Neural cell (in vitro differentiated cells): ENCODE results near the gene AIMP2. TPM values are rescaled to one million over a fixed set of nuclear protein-coding genes. Genes with fewer than 3 reads are reported as not detected.

Source experiments
- H2AFZ ChIP-seq: fragments of 200-600, 300-800 bp; sonication (generic), shearing (Covaris generic); 2 replicates; pipeline ENCODE4 v1.6.0; 2014; ENCODE audit warnings: low read depth, mild to moderate bottlenecking, antibody characterized with exemption, low read length, moderate library complexity
- H3F3A ChIP-seq: fragments of 200-600 bp; shearing (Covaris generic); 2 replicates; pipeline ENCODE4 v1.6.1; 2016; ENCODE audit warnings: mild to moderate bottlenecking, moderate library complexity, mixed read lengths, antibody characterized with exemption, low read length; ENCODE audit not compliant: insufficient read depth, poor library complexity, severe bottlenecking
- H3K27ac ChIP-seq: fragments of 200-600, 300-800 bp; sonication (generic), shearing (Covaris generic); 2 replicates; pipeline ENCODE4 v1.5.1; 2014; ENCODE audit warnings: mild to moderate bottlenecking, low read length, moderate library complexity
- H3K27me3 ChIP-seq: fragments of 300-800, 200-600 bp; sonication (generic), shearing (Covaris generic); 2 replicates; pipeline ENCODE4 v1.6.0; 2014; ENCODE audit warnings: mild to moderate bottlenecking, low read depth, low read length, moderate library complexity; ENCODE audit not compliant: insufficient read depth
- H3K36me3 ChIP-seq: fragments of 300-800, 200-600 bp; sonication (generic), shearing (Covaris generic); 2 replicates; pipeline ENCODE4 v1.5.1; 2014; ENCODE audit warnings: mild to moderate bottlenecking, antibody characterized with exemption, low read length, moderate library complexity; ENCODE audit not compliant: insufficient read depth
- H3K4me2 ChIP-seq: fragments of 300-800, 200-600 bp; sonication (generic), shearing (Covaris generic); 2 replicates; pipeline ENCODE4 v1.6.0; 2014; ENCODE audit warnings: mild to moderate bottlenecking, low read length
- H3K4me3 ChIP-seq: fragments of 300-800, 200-600 bp; sonication (generic), shearing (Covaris generic); 2 replicates; pipeline ENCODE4 v1.5.1; 2014; ENCODE audit warnings: mild to moderate bottlenecking, low read length, moderate library complexity
- H3K79me2 ChIP-seq: fragments of 200-600 bp; shearing (Covaris generic); replicated peaks from 2 replicates; pipeline ENCODE4 v1.6.0; 2014; ENCODE audit warnings: mild to moderate bottlenecking, low read length, moderate library complexity; ENCODE audit not compliant: insufficient read depth
- H3K9ac ChIP-seq: fragments of 300-800, 200-600 bp; sonication (generic), shearing (Covaris generic); 2 replicates; pipeline ENCODE4 v1.6.1; 2016; ENCODE audit warnings: mild to moderate bottlenecking, low read length, mixed read lengths
- H3K9me2 ChIP-seq: fragments of 200-600 bp; shearing (Covaris generic); 2 replicates; pipeline ENCODE4 v1.6.1; 2016; ENCODE audit warnings: mild to moderate bottlenecking, low read length, mixed read lengths; ENCODE audit not compliant: insufficient read depth
- H3K9me3 ChIP-seq: fragments of 200-600, 300-800 bp; sonication (generic), shearing (Covaris generic); 2 replicates; pipeline ENCODE4 v1.6.1; 2016; ENCODE audit warnings: mild to moderate bottlenecking, mixed run types, low read length, moderate library complexity, mixed read lengths
- H4K20me1 ChIP-seq: fragments of 200-600 bp; shearing (Covaris generic); 2 replicates; pipeline ENCODE4 v1.6.1; 2016; ENCODE audit warnings: mild to moderate bottlenecking, mixed run types; ENCODE audit not compliant: insufficient read depth
- CTCF ChIP-seq: fragments of 450-650 bp; IDR thresholded peaks from 2 replicates; pipeline ENCODE4 v1.5.1; 2014; ENCODE audit warnings: antibody characterized with exemption, mild to moderate bottlenecking, moderate library complexity; ENCODE audit not compliant: poor library complexity, severe bottlenecking
- EP300 ChIP-seq: fragments of 450-650 bp; conservative IDR thresholded peaks from 2 replicates; pipeline ENCODE4 v1.6.1; 2014; ENCODE audit warnings: antibody characterized with exemption, mild to moderate bottlenecking, moderate library complexity; ENCODE audit not compliant: poor library complexity, severe bottlenecking
- EZH2 ChIP-seq: fragments of 200-600, 300-800 bp; shearing (Covaris generic), sonication (generic); IDR thresholded peaks from 2 replicates; pipeline ENCODE4 v1.6.1; 2014; ENCODE audit warnings: antibody characterized with exemption, low read length, borderline replicate concordance, mild to moderate bottlenecking; ENCODE audit not compliant: insufficient read depth, poor library complexity, severe bottlenecking
- MXI1 ChIP-seq: fragments of 450-650 bp; conservative IDR thresholded peaks from 2 replicates; pipeline ENCODE4 v1.6.1; 2014; ENCODE audit warnings: antibody characterized with exemption, mild to moderate bottlenecking; ENCODE audit not compliant: poor library complexity, severe bottlenecking
- POLR2AphosphoS5 ChIP-seq: IDR thresholded peaks from 2 replicates; pipeline ENCODE4 v1.6.1; 2012
- RAD21 ChIP-seq: fragments of 450-650 bp; conservative IDR thresholded peaks from 2 replicates; pipeline ENCODE4 v1.6.1; 2014; ENCODE audit warnings: antibody characterized with exemption, mild to moderate bottlenecking, moderate library complexity
- REST ChIP-seq: IDR thresholded peaks from 2 replicates; pipeline ENCODE4 v1.6.1; 2012; ENCODE audit warnings: borderline replicate concordance
- SMC3 ChIP-seq: fragments of 450-650 bp; conservative IDR thresholded peaks from 2 replicates; pipeline ENCODE4 v1.6.1; 2014; ENCODE audit warnings: antibody characterized with exemption, mild to moderate bottlenecking, moderate library complexity; ENCODE audit not compliant: poor library complexity
- TAF1 ChIP-seq: IDR thresholded peaks from 2 replicates; pipeline ENCODE4 v1.6.1; 2012; ENCODE audit warnings: low read depth
- polyA plus RNA-seq: library from polyadenylated mRNA; depleted of rRNA; stranded (reverse); fragments of >200 nt; gene quantifications from 2 replicates; pipeline ENCODE4 v1.2.3, GENCODE V29; 2014
- small RNA-seq, 3 experiments: library from RNA; depleted of rRNA; stranded (forward); fragments of <200 nt; gene quantifications; one replicate each; pipeline ENCODE3, GENCODE V24; 2012

Gene AIMP2
- polyA plus RNA-seq, 1 donor from 2014 or later = 46.9 TPM

- Histone ChIP-seq H3F3A (no peaks in the 10 kb centered on the region), H3K4me3 (no peak overlapping the region), H3K27ac (no peak overlapping the region), H3K4me2 (no peak overlapping the region), H3K79me2 (no peaks in the 10 kb centered on the region), H3K36me3 (no peaks in the 10 kb centered on the region), H2AFZ (no peak overlapping the region), H3K9me2 (no peaks in the 10 kb centered on the region), H3K9me3 (no peaks in the 10 kb centered on the region), H4K20me1 (no peaks in the 10 kb centered on the region), H3K27me3 (no peaks in the 10 kb centered on the region), H3K9ac (no peak overlapping the region)
- TF ChIP-seq EZH2 = no peak
- TF ChIP-seq EP300 = no peak
- no peak for TF ChIP-seq TAF1
- no peak for TF ChIP-seq MXI1
- no peak for TF ChIP-seq CTCF
- TF ChIP-seq REST = no peak
- TF ChIP-seq RAD21 = no peak
- TF ChIP-seq POLR2AphosphoS5 = no peak
- TF ChIP-seq SMC3 = no peak
Measured at GRCh38 chr7:6071406-6071805, 62.3 kb downstream of the AIMP2 start.

Small RNAs within 50 kb of the gene (small RNA-seq; reads per million reads assigned to genes)
- 0 to 1.2 (median 0) reads per million in 3 experiments for gene RF00019
- gene RNU6-218P = 0 reads per million in 3 experiments
- 14.0 to 20.2 (median 18.5) reads per million in 3 experiments for gene SNORA80D

Other genes with a start within 250 kb of the AIMP2 start
- 17.4 and 19.1 TPM in 2 replicates for gene RNF216, start 227.6 kb upstream of the AIMP2 start, polyA plus RNA-seq
- not detected in 2 replicates for gene OCM, start 128.5 kb upstream of the AIMP2 start, polyA plus RNA-seq
- 195 and 198 TPM in 2 replicates for gene CCZ1, start 110.5 kb upstream of the AIMP2 start, polyA plus RNA-seq
- 1.6 and 2.0 TPM in 2 replicates for gene RSPH10B, start 38.6 kb upstream of the AIMP2 start, polyA plus RNA-seq
- 14.0 and 17.4 TPM in 2 replicates for gene PMS2, start 223 bp upstream of the AIMP2 start, polyA plus RNA-seq
- not detected in 2 replicates for gene ANKRD61, start 22.1 kb downstream of the AIMP2 start, polyA plus RNA-seq
- gene EIF2AK1, start 49.9 kb downstream of the AIMP2 start, polyA plus RNA-seq = 84.9 and 116 TPM in 2 replicates
- gene USP42, start 95.7 kb downstream of the AIMP2 start, polyA plus RNA-seq = 8.1 and 8.8 TPM in 2 replicates